Activated CD4-positive, alpha-beta T cell treated with anti-CD3 and anti-CD28 coated beads, Interleukin-2, amount 10 ng/mL, durations not matched to agents 7 days and 5 days (primary cell): Measurements from ENCODE around the gene CWC27. TPM values are rescaled to one million over a fixed set of nuclear protein-coding genes. Genes with fewer than 3 reads are reported as not detected.

ENCODE experiments used
- CTCF ChIA-PET: fragments of 350-600 bp; sonication (Branson Sonifier 250); formaldehyde crosslinking; loops from one replicate; lab custom pipeline; 2021; ENCODE audit warnings: antibody characterized with exemption; lab: Charles Lee
- POLR2A ChIA-PET: fragments of 350-600 bp; sonication (Branson Sonifier 250); formaldehyde crosslinking; loops from one replicate; lab custom pipeline; 2021; ENCODE audit warnings: antibody characterized with exemption; lab: Charles Lee
- DNase-seq: peaks from one replicate; pipeline ENCODE4 v3.0.0-alpha.2; 2020
- H3K27ac Mint-ChIP-seq: one replicate; pipeline ENCODE4 v1.8.0; 2021; ENCODE audit warnings: mild to moderate bottlenecking, moderate library complexity, mixed read lengths
- H3K27me3 Mint-ChIP-seq: one replicate; pipeline ENCODE4 v1.8.0; 2021; ENCODE audit warnings: mixed read lengths
- H3K36me3 Mint-ChIP-seq: one replicate; pipeline ENCODE4 v1.8.0; 2021; ENCODE audit warnings: low read depth, mixed read lengths
- H3K4me1 Mint-ChIP-seq: one replicate; pipeline ENCODE4 v1.8.0; 2021; ENCODE audit warnings: mixed read lengths
- H3K4me3 Mint-ChIP-seq: one replicate; pipeline ENCODE4 v1.8.0; 2021; ENCODE audit warnings: mild to moderate bottlenecking, moderate library complexity, mixed read lengths
- H3K9me3 Mint-ChIP-seq: one replicate; pipeline ENCODE4 v1.8.0; 2021; ENCODE audit warnings: mixed read lengths
- total RNA-seq, 2 experiments: library from RNA; stranded (reverse); gene quantifications; one replicate each; pipeline ENCODE4 v1.2.3, GENCODE V29; 2021

The CWC27 gene
- total RNA-seq, 2 experiments from 2014 or later = 21.3 to 22.8 TPM

- H3K4me1 Mint-ChIP-seq = peaks cover 18% of the 10 kb centered on the region
- DNase-seq = no peak
- H3K36me3 Mint-ChIP-seq = no peaks in the 10 kb centered on the region
- H3K9me3 Mint-ChIP-seq = no peaks in the 10 kb centered on the region
- H3K4me3 Mint-ChIP-seq = no peak overlapping the region
- ChIA-PET POLR2A (no interaction called here), CTCF (no interaction called here)
- no peak overlapping the region for H3K27ac Mint-ChIP-seq
- no peaks in the 10 kb centered on the region for H3K27me3 Mint-ChIP-seq
Observed at GRCh38 chr5:65041296-65042158, 272.8 kb downstream of the CWC27 start.

- H3K4me1 Mint-ChIP-seq = no peaks in the 10 kb centered on the region
- H3K4me3 Mint-ChIP-seq = no peak overlapping the region
- no peak for DNase-seq
- H3K9me3 Mint-ChIP-seq = no peaks in the 10 kb centered on the region
- CTCF ChIA-PET = interaction anchor here (1.4 kb wide), 1 partner anchor 10 kb away, joined by 3 read pairs; no protein-coding TSS in a partner anchor
- H3K27ac Mint-ChIP-seq = no peak overlapping the region
- POLR2A ChIA-PET = no interaction called here
- H3K27me3 Mint-ChIP-seq = no peaks in the 10 kb centered on the region
- H3K36me3 Mint-ChIP-seq = no peaks in the 10 kb centered on the region
Observed at GRCh38 chr5:65043843-65044359, 275.2 kb downstream of the CWC27 start.

DNA sequence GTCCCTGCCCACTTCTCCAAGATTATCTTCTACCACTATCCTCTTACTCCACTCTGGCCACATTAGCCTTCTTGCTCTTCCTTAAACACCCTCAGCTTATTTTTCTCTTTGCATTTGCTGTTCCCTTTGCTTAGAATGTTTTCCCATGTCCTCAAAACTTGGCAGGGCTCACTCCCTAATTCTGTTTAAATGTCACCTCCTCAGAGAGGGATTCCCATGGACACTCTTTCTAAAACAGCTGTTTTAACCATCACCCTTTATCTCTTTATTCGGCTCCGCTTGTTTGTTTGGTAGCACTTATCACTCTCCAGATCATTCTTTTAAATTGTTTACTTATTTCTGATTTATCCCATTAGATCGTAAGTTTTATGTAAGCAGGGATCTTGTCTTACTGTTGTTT is 278.5 kb downstream of the CWC27 start:
- POLR2A ChIA-PET = no interaction called here
- peaks cover 6% of the 10 kb centered on the region for H3K4me1 Mint-ChIP-seq
- CTCF ChIA-PET = interaction anchor here (1.1 kb wide), 1 partner anchor 15 kb away, joined by 3 read pairs; no protein-coding TSS in a partner anchor
- H3K9me3 Mint-ChIP-seq = no peaks in the 10 kb centered on the region
- H3K4me3 Mint-ChIP-seq = no peak overlapping the region
- no peak overlapping the region for H3K27ac Mint-ChIP-seq
- no peaks in the 10 kb centered on the region for H3K36me3 Mint-ChIP-seq
- H3K27me3 Mint-ChIP-seq = no peaks in the 10 kb centered on the region
- no peak for DNase-seq

- Mint-ChIP-seq H3K4me1 (peaks cover 6% of the 10 kb centered on the region), H3K9me3 (no peaks in the 10 kb centered on the region), H3K36me3 (no peaks in the 10 kb centered on the region), H3K27me3 (peaks cover 2% of the 10 kb centered on the region), H3K4me3 (no peak overlapping the region), H3K27ac (no peak overlapping the region)
- no peak for DNase-seq
- POLR2A ChIA-PET = interaction anchor here (0.6 kb wide), 1 partner anchor 12 kb away, joined by 4 read pairs; no protein-coding TSS in a partner anchor
- CTCF ChIA-PET = interaction anchor here (1.1 to 1.2 kb wide), 2 partner anchors 10 to 14 kb away, joined by 3 read pairs; no protein-coding TSS in a partner anchor
Observed at GRCh38 chr5:65047948-65048690, 279.4 kb downstream of the CWC27 start.

DNA sequence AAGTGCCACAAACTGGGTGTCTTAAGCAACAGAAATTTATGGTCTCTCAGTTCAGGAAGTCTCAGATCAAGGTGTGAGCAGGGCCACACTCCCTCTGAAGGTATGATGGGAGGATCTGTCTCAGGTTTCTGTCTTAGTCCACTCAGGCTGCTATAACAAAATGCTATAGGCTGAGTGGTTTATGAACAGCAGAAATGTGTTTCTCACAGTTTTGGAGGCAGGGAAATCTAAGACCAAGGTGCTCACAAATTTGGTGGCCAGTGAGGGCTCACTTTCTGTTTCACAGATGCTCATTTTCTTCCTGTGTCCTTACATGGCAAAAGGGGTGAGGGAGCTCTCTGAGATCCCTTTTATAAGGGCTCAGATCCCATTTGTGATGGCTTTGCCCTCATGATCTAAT is 281.4 kb downstream of the CWC27 start:
- Mint-ChIP-seq H3K27me3 (peaks cover 9% of the 10 kb centered on the region), H3K4me3 (no peak overlapping the region), H3K9me3 (no peaks in the 10 kb centered on the region), H3K27ac (no peak overlapping the region), H3K4me1 (peaks cover 6% of the 10 kb centered on the region), H3K36me3 (no peaks in the 10 kb centered on the region)
- POLR2A ChIA-PET = no interaction called here
- CTCF ChIA-PET = interaction anchor here (1.6 kb wide), 1 partner anchor 14 kb away, joined by 4 read pairs; no protein-coding TSS in a partner anchor
- no peak for DNase-seq

- Mint-ChIP-seq H3K4me3 (no peak overlapping the region), H3K27ac (no peak overlapping the region), H3K36me3 (no peaks in the 10 kb centered on the region), H3K9me3 (no peaks in the 10 kb centered on the region), H3K27me3 (peaks cover 13% of the 10 kb centered on the region), H3K4me1 (peaks cover 6% of the 10 kb centered on the region)
- DNase-seq = no peak
- ChIA-PET CTCF (interaction anchor here (1.6 kb wide), 1 partner anchor 15 kb away, joined by 4 read pairs; no protein-coding TSS in a partner anchor), POLR2A (no interaction called here)
Observed at GRCh38 chr5:65050826-65051498, 282.2 kb downstream of the CWC27 start.

GRCh38 chr5:65055938-65056337 is 287.2 kb downstream of the CWC27 start:
- no peak overlapping the region for H3K27ac Mint-ChIP-seq
- ChIA-PET CTCF (no interaction called here), POLR2A (no interaction called here)
- peaks cover 18% of the 10 kb centered on the region for H3K27me3 Mint-ChIP-seq
- H3K9me3 Mint-ChIP-seq = no peaks in the 10 kb centered on the region
- no peaks in the 10 kb centered on the region for H3K36me3 Mint-ChIP-seq
- H3K4me3 Mint-ChIP-seq = no peak overlapping the region
- H3K4me1 Mint-ChIP-seq = no peaks in the 10 kb centered on the region
- no peak for DNase-seq

DNA sequence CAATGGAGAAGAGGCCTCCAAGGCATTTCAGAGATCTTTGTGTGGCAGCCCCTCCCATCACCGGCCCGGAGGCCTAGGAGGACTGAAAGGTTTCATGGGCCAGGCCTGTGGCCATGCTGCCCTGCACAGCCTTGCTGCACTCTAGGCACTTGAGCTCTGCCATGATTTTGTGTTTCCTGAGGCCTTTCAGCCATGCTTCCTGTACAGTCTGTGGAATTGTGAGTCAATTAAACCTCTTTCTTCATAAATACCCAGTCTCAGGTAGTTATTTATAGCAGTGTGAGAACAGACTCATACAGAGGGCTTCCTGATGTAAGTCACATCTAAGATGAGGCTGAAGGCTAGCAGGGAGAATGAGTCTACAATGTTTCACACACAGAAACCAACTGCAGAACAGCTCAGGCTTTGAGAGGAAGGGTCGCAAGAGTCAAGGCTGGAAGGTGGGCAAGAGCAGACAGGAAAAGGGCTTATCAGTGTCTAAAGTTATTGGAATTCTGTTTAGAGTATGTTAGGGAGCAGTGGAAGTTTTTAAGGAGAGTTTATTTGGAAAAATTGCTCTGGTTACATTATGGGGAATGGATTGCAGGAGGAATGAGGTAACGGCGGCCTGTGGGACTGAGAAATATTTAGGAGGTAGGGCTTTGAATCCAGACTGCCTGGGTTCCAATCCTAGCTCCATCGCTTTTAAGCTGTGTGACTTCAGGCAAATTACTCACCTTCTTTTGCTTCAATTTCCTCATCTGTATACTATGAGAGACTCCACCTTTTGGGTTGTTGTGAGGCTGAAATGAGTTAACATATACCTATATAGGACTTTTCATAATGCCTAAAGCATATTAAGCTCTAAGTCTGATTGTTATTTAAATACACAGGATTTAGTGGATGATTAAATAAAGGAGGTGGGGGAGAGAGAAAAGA is 291.2 kb downstream of the CWC27 start:
- H3K4me3 Mint-ChIP-seq = no peak overlapping the region
- CTCF ChIA-PET = interaction anchor here (0.9 kb wide), 1 partner anchor 9 kb away, joined by 3 read pairs; no protein-coding TSS in a partner anchor
- H3K4me1 Mint-ChIP-seq = no peaks in the 10 kb centered on the region
- H3K27ac Mint-ChIP-seq = no peak overlapping the region
- POLR2A ChIA-PET = no interaction called here
- H3K36me3 Mint-ChIP-seq = no peaks in the 10 kb centered on the region
- no peaks in the 10 kb centered on the region for H3K9me3 Mint-ChIP-seq
- peaks cover 13% of the 10 kb centered on the region for H3K27me3 Mint-ChIP-seq
- DNase-seq = no peak

DNA sequence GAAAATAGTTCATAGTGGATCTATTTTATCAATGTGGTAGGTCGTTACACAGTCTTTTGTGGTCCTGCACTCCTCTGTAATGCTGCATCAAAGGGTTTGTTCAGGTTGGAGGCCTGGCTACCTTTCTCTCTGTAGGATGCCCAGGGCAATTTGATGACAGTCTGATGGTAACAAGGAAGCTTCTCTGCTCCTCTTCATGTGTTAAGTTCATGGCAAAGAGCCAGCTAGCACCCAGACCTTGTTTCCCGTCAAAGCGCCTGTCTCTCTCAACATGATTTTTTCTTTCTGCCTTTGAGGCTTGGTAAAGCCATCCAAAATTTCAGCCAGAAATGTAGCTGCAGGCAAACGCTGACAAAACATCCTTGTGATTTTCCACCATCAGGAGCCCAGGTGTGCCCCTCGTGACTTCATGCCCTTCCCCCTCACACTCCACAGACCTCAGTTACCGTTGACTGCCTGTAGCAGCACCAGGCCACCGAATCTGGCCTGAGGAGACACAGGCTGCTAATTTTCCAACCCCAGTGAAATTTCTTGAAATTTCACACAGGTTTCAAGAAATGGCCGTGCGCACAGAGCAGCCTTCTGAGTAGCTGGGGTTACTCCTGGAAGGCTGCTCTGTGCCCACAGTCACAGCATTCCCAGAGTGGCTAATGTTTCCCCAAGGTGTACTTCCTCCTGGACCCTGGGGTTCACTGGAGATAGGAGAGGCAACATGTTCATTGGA is 292.7 kb downstream of the CWC27 start:
- DNase-seq = no peak
- Mint-ChIP-seq H3K36me3 (no peaks in the 10 kb centered on the region), H3K27ac (no peak overlapping the region), H3K4me1 (no peaks in the 10 kb centered on the region), H3K4me3 (no peak overlapping the region), H3K27me3 (peaks cover 14% of the 10 kb centered on the region), H3K9me3 (no peaks in the 10 kb centered on the region)
- ChIA-PET POLR2A (no interaction called here), CTCF (interaction anchor here (0.5 to 1.3 kb wide), 4 partner anchors 7 to 662 kb away, joined by 3 to 4 read pairs (median 3); no protein-coding TSS in a partner anchor)

DNA sequence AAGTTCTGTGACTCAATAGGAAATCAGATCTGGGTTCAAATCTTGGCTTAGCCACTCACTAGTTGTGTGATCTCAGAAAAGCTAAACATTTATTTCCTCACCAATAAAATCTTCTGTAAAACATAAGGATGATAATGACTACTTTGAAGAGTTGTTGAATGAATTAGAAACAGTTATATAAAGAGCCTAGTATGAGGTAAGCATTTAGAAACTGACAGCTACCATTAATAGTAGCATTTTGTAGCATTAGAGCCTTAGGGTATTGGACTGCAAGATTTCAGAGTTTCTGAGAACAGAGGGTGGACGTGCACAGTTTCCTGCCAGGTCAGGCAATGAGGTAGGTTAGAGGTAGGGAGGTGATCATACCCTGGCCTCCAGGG is 293.2 kb downstream of the CWC27 start:
- Mint-ChIP-seq H3K9me3 (no peaks in the 10 kb centered on the region), H3K4me1 (no peaks in the 10 kb centered on the region), H3K36me3 (no peaks in the 10 kb centered on the region), H3K27me3 (peaks cover 11% of the 10 kb centered on the region), H3K27ac (no peak overlapping the region), H3K4me3 (no peak overlapping the region)
- ChIA-PET POLR2A (no interaction called here), CTCF (interaction anchor here (1.1 to 1.3 kb wide), 2 partner anchors 14 to 15 kb away, joined by 3 read pairs; no protein-coding TSS in a partner anchor)
- DNase-seq = no peak

GRCh38 chr5:65062469-65063083 is 293.8 kb downstream of the CWC27 start:
- no peak overlapping the region for H3K4me3 Mint-ChIP-seq
- no peaks in the 10 kb centered on the region for H3K4me1 Mint-ChIP-seq
- peaks cover 13% of the 10 kb centered on the region for H3K27me3 Mint-ChIP-seq
- no peaks in the 10 kb centered on the region for H3K36me3 Mint-ChIP-seq
- ChIA-PET POLR2A (no interaction called here), CTCF (interaction anchor here (0.7 to 1.3 kb wide), 3 partner anchors 14 to 23 kb away, joined by 3 to 5 read pairs (median 3); no protein-coding TSS in a partner anchor)
- H3K27ac Mint-ChIP-seq = no peak overlapping the region
- H3K9me3 Mint-ChIP-seq = no peaks in the 10 kb centered on the region
- DNase-seq = no peak
